GM21360 (cell line): ENCODE measurements around the gene STIM1.

Source experiments
- ATAC-seq: cut with Tn5 transposase; IDR thresholded peaks from one replicate; pipeline ENCODE4 v1.9.1; 2021; ENCODE audit warnings: mild to moderate bottlenecking, moderate library complexity; ENCODE audit not compliant: unreplicated experiment

Gene STIM1

DNA sequence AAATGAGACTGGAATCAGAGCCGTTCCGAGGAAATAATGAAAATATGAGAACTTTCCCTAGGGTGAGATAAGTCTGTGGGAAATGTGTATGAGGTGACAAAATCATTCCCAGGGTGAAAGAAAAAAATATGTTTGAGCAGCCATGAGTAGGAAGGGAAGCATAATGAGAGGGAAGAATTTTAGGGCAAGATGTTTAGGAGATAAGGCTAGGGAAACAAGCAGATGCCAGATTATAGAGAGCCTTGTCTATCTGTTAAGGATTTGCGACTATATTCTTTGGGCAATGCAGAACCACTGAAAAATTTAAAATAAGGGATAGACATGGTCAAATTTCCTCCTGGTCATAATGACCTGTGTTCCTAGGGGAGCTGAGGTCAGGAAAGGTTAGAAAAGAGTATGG lies 54.4 kb downstream of the STIM1 start:
- no peak for ATAC-seq

DNA sequence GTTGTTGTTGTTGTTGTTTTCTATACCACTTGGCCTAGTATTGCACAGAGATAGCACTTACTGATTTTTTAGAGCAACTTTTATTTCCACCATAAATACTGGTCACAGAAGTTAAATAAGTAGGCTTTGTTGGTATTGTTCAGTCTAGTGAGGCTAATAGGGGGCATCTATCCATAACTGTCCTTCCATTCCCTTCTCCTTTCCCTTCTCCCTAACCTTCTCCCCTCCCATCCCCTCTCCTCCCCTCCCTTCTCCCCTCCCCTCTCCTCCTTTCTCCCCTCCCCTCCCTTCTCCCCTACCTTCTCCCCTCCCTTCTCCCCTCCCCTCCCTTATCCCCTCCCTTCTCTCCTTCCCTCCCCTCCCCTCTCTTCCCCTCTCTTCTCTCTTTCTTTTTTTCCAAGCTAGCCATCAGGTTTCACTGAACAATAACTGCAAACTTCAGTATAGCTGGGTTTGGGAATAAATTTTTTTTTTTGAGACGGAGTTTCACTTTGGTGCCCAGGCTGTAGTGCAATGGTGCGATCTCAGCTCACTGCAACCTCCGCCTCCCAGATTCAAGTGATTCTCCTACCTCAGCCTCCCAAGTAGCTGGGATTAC lies 56.5 kb downstream of the STIM1 start:
- ATAC-seq: no peak

DNA sequence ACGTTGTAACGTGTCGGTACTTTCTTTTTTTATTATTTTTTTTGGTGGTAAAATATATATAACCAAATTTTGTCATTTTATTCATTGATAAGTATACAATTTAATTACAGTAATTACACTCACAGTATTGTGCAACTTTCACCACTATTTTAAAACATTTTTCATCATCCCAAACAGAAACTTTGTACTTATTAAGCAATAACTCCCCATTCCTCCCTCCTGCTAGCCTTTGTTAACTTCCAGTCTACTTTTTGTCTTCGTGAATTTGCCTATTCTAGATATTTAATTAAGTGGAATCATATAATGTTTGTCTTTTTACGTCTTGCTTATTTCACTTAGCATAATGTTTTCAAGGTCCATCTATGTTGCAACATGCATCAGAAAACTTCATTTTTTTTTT lies 58.5 kb downstream of the STIM1 start:
- ATAC-seq: no peak

DNA sequence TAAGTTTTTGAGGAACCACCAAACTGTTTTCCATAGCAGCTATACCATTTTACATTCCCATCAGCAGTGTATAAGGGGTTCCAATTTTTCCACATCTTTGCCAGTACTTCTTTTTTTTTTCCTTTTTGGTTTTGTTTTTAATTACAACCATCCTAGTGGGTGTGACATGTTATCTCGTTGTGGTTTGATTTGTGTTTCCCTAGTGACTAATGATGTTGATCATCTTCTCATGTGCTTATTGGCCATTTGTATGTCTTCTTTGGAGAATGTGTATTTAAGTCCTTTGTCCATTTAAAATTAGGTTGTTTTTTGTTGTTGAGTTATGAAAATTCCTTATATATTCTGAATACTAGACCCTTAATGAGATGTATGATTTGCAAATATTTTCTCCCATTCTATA lies 59.3 kb downstream of the STIM1 start:
- no peak for ATAC-seq

DNA sequence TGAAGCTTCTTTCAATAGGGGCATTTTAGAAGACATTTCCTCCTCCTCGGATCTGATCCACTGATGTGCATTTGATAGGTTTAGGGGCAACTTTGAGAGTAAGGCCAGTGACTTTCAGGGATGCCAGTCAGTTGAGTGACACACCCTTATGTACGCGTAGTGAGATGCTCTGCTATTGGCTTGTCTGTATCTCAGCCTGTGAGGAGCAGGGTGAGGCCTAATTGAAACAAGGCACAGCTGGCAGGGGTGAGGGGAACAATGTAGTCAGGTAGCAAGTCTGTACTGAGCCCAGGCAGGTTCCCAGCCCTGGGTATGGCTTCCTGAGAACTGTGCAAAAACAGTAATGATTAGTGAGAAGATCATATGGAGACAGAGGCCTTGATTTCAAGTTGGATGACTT lies 61.5 kb downstream of the STIM1 start:
- ATAC-seq: no peak

DNA sequence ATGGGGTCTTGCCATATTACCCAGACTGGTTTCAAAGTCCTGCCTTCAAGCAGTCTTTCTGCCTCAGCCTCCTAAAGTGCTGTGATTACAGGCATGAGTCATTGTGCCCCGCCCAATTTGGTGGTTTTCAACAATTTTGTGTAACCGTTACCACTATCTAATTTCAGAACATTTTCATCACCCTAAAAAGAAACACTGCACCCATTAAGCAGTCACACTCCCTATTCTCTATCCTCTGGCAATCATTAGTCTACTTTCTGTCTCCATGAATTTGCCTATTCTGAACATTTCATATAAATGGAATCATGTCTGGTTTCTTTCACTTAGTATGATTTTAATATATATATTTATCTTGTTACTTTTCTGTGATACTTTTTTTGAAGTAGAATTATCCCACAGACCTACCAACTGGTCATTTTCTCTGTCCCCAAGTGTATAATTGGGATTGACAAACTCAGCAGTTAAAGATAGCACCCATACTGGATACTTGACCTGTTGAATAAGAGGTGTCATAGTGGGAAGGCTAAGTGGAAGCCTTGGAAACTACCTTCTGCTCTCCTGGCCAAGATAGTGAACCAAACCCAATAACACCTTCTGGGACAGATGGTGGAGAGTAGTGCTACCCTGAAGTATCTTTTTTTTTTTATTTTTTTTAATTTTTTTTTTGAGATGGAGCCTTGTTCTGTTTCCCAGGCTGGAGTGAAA lies 64.8 kb downstream of the STIM1 start:
- ATAC-seq: no peak

DNA sequence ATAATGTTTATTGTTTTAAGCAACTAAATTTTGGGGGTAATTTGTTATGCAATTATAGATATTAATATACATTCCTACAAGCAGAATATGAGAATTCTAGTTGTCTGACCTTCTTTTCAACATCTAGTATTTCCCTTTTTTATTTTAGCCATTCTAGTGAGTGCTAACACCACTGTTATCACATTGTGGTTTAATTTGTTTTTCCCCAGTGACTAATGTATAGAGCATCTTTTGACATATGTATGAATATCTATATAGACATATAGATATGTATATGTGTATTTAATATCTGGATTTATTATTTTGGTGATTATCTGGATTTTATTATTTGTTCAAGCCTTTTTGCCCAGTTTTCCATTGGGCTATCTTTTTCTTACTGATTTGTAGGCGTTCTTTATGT lies 66.6 kb downstream of the STIM1 start:
- ATAC-seq: no peak

DNA sequence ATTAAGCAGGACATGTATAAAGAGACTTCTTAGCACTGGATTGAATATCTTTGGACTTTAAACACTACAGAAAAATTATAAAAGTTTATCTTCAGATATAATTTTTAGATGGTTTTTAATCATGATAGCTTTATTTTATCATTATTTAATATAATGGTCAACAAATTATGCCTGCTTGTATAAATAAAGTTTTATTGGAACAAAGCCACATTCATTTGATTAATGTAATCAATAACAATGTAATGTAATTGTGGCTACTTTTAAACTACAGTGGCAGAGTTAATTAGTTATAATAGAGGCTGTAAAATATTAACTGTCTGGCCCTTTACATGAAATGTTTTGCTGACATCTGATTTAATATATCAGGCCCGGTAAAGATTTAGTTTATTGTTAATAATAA lies 70.0 kb downstream of the STIM1 start:
- ATAC-seq: no peak

DNA sequence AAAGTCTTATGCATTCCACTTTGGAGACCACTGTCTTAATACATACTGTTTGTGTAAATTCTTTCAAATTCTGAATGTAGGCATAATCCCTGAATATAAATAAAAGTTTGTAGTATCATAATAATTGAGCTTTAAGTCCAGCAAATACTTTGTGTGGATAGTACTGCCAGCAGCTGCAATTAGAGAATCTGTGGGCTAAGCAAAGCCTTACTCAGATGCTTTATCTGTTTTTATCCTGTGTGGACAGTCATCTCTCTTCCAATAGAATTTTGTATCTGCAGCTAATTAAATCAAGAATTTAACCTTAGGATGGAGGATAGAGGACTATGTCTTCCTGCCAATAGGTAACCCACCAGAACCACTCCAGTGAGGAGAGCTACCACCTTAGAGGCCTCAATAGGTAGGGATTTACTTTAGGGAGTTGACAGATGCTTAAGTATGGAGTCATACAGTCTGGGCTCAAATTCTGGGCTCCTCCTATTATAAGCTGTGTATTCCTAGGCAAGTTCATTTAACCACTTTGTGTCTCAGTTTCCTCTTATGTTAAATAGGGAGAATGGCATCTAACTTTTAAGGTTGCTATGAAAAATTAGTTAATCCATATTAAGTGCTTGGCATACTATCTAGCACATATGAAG lies 71.1 kb downstream of the STIM1 start:
- no peak for ATAC-seq

DNA sequence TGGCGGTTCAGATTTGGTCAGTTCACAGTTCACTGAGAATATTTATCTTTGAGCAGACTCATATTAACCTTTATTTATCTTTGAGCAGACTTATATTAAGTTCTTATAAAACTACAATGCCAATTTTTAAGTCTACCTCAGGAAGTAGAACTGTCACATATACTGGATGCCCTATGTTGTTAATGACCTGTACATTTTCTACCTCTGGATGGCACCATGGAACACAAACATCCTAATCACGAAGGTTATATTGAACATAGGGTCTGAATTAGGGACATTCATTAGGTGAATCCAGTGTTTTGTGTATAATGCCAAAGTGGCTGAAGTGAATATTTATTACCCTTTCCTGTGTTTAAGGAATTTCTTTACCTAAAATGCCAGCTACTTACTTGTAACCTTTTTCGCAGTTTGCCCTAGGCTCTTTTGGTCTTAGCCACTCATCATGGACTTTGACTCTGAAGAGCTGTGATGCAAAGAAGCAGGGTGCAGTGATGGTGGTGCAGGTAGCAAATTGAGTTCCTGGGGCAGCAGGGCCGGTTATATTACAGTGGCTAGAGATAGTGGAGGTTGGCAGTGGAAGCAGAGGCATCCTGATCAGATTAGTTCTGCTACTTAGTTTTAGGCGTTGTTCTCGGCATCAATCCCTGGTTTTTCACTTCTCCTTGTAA lies 71.8 kb downstream of the STIM1 start:
- ATAC-seq: no peak

DNA sequence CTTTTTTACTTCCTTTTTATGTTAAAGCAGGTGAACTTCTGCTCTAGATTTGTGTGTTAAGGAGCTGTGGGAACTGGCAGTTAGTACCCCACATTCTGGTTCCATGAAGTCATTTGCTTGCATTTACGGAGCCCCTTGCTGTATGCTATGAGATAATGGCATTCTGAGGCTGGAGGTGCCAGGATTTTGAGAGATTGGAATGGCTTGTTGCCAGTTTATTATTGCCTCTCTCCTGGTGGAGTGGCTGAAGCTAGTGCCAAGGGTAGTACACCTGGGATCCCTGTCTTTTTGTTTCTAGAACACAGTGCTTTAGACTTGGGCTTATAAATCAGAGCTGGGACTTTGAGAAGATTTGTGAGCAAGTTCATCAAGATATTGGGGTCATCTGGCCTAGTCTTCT lies 73.8 kb downstream of the STIM1 start:
- ATAC-seq: no peak

DNA sequence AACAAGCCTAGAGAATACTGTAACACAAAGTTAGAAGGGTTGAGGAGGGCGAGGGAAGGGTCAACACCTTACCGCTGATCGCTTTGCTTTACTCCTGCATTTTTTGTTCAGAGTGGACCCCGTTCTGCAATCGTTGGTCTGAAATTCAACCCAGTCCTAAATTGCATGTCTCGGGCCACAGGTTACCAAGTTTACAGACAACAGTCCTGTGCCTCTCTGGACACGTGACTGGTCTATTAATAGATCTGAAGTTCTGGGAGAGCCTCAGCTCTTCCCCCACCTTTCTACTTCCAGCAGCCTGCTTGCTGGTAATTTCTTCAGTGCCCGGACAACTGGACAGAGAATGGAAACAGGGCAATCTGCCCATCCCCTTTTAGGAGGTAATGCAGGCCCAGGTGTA lies 74.2 kb downstream of the STIM1 start:
- ATAC-seq: no peak

DNA sequence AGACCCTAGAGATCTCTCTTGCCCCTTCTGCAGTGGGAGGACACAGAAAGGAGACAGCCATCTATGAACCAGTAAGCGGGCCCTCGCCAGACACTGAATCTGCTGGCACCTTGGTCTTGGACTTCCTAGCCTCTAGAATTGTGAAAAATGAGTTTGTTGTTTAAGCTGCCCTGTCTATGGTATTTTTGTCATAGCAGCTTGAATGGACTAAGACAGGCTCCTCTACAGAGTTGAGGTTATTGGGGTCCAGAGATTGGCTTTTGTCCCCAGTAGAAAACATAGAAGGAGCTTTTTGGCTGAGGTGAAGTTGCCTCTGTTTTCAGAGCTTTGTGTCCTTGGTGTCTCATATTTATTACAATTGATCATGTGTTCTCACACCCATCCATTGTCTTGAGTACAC lies 77.2 kb downstream of the STIM1 start:
- no peak for ATAC-seq

DNA sequence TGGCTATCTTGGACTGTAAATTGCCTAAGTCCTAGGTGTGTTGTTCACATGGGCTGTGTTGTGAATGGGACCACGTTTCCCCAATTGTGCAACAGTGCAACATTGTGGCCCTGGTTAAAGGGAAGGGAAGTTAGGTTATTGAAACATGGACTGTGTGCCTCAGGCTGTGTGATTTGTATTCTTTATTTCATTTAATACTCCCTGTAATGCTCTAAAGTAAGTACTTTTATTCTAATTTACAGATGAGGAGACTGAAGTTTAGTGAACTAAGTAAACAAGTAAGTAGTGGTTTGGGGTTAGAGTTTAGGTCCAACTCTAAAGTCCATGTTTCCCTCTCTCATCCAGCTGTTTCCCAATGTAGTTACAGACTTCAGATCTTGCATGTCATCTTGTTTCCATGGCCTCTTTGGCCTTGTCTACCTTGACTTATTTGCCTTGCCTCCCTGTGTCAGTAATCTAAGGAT lies 77.7 kb downstream of the STIM1 start:
- ATAC-seq: no peak

DNA sequence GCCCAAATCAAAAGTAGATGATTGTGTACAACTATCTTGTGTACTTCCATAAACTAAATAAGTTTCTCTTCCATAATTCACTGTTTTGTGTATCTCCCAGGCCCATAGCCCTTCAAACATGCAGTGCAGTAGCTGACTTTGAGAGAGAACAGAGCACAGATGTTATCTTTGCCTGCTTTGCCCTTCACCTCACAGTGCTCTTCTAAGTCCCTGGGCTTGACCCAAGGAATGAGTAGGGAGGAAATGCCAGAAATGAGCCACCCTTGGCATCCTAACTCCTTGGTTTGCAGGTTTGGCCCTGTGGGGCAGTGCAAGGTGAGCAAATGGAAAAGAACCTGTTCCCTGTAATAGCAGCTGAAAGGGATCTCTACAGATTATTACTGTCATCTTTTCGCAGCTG lies 79.2 kb downstream of the STIM1 start:
- ATAC-seq: no peak

DNA sequence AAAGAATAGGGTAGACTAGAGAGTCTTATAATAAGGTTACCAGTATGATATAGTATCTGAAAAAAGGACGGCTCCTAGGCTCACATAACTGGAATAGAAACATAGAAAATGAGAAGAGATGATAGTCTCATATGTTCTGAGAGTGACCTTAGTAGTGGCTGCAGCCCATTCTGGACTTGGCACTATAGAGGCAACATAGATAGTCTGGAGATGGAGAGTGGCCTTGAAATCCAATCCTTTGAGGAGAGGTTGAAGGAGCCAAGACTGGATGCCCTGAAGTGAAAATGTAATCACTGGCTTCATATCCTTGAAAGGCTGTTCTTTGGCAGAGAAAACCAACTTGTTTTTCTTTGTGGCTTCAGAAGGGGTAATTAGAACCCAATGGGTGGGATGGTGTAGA lies 81.1 kb downstream of the STIM1 start:
- ATAC-seq: no peak

DNA sequence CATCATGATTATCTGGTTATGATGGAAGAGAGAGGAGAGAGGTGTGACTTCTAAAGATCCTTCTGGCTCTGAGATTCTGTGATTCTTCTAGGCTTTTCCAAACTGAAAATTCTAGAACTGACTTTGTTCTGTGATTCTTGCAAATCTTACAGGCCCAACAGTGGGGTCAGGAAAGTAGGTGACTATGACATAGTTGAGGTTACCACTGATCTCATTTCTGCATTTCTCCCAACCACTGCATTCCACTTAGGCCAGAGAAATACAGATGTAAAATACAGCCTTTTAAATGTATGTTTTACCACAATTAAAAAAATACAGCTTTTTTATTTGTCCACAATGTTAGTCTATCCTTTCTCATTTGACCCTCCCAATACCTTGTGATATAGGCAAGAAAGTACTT lies 83.7 kb downstream of the STIM1 start:
- no peak for ATAC-seq

DNA sequence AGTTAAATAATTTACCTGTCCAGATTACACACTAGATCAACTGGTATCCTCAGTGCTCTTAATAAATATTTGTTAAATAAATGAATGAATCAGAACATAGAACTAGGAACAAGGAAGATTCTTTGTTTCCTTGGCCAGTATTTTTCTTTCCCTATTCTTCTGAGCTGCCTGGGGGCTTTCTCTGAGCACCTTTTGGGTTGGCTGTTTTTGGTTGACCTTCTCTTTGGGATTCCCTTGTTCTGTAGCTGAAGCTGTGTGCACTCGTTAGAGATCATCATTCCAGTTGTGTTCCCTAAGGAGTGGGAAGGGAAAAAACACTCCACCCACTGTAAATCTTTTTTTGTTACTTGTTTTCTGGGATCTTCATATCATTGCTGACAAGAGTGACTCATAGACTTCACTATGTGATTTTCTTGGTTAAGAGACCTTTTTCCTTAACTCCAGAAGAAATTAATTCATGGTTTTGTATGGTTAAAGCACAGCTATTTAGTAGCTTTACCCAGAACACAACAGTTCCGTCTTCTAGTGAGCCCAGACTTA lies 84.3 kb downstream of the STIM1 start:
- ATAC-seq: no peak

DNA sequence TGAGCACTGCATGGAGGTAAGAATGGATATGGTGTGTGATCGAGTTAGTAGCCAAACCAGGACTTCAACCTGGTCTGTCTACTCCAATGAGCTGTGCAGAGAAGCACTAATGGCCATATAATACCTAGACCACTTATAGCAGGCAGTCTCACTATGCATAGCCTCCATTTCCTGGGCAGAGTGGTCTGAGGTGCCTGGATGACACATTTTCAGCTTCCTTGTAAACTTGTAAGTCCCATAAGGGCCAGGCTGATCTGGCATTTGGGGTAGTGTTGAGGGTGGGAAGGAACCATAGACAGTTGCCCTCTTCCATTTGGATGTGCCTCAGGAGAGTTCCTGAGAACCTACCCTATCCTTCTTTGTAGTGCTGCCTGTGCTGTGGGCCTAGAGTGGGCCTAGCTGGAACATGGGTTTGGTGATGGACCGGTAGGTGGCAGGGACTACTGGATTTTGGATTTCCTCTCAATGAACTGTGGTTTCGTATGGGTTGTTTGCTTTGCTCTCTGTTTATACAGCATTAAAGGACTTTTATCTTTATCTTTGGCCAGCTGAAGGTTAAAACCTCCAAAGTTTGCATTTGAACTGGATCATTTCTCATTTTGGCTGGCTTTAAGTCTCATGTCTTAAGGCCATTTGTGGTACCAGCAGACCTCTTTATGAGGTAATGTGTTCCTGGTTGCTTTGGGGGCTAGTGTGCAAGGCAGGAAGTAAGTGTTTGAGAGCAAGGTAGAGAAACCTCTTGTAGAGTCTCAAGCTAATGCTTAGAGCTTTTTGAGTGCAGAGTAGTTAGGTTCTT lies 86.9 kb downstream of the STIM1 start:
- no peak for ATAC-seq

DNA sequence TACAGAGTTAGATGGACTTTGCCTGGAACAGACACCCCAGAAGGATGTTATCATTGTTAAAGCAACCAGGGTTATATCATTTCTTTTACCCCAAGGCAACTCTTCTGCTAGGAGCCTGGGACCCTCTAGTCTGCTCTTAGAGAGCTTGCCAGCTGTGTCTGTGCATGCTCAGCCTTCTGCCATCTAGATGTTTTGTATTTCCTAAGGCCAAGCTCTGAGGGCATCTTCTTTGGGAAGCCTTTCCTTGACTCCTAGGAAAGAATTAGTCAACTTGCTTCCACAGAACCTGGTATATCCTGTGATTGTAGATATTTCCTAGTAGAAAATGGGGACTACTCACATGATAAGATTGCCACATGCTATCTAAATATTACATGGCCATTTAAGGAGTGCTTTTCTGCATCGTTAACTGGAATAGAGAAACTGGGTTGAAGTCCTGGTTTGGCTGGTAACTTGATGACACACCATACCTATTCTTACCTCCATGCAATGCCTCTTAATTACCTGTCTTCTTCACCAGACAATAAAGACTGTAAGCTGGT lies 87.6 kb downstream of the STIM1 start:
- no peak for ATAC-seq

DNA sequence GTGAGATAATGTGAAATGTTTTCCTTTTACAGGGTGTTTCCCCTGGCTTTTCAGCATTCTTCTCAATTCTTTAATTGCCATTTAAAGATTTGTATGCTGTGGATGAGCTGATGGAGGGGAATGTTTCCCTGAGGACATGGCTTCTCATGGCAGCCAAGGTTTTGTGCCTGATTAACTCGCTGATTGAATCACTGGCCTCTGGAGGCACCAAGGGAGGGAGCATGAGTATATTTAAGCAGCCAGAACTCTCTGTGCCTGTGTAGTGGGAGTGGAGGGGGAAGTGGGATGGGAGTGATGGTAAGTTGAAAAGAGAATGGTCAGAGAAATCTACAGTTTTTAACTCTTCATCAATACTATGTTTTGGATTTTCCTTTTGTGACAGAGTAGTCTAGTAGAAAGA lies 88.7 kb downstream of the STIM1 start:
- no peak for ATAC-seq
